Kasumi-1 (cell line): ENCODE data around the gene PPIP5K2.
"Not testable (repeated sequence)": the region's sequence is repeated elsewhere in the genome, so short reads cannot be mapped to it uniquely, and the experiment has no call there.

Experiments used
- DNase-seq, 2 experiments: peaks; one replicate each; lab custom pipeline; 2025; lab: John Stamatoyannopoulos, UW

PPIP5K2 gene

GRCh38 chr5:103122242-103122641 lies 2.1 kb downstream of the PPIP5K2 start:
- no peak for DNase-seq

- DNase-seq: no peak
These were observed 6.5 kb downstream of the PPIP5K2 start for GRCh38 chr5:103126557-103126956.

DNA sequence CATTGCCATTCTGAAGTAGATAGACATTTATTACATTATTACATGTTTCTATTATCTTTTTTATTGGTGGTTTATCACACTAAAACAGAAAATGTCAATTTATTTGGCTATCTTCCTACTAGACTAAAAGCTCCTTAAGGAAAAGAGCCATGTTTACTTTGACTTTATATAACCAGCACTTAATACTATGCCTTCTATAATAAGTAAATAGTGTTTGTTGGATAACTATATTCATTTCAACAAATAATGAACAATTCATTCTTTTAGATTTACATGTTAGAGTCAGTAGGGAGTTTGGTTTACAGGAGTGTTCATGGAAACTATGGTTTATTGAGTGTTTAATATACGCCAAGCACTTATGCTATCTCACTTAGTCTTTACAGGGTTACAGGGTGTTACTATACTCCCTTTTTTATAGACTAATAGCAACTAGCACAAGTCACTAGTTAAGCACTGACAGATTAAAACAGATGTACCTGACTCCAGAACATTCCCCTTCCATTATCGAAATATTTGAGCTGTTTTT lies 7.3 kb downstream of the PPIP5K2 start:
- no peak for DNase-seq

DNA sequence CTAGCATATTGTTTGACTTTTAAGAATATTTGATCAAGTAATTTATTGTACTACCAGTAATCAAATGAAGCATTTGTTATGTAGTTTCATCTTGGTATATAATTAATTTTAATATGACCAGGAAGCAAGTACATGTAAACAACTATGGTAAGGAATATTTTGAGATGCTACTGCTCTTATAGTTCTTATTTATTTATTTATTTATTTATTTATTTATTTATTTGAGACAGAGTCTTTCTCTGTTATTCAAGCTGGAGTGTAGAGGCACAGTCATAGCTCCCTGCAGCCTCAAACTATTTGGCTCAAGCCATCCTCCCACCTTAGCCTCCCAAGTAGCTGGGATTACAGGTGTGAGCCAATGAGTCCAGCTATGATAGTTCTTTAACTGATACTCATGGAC lies 8.1 kb downstream of the PPIP5K2 start:
- DNase-seq: no peak

GRCh38 chr5:103132684-103133083 lies 12.6 kb downstream of the PPIP5K2 start:
- no peak for DNase-seq

DNA sequence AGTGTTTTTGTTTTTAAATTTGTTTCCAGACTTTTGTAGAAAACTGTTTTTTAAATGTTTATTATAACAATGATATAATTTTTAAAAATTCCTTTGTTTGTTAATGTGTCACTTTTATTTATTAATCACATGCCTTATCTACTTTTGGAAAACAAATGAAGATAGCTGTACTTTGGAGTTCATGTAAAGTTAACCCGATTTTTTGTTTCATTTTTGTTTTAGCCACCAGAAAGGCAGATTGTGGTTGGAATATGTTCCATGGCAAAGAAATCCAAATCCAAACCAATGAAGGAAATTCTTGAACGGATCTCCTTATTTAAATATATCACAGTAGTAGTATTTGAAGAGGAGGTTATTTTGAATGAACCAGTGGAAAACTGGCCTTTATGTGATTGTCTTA lies 13.1 kb downstream of the PPIP5K2 start:
- DNase-seq: no peak

DNA sequence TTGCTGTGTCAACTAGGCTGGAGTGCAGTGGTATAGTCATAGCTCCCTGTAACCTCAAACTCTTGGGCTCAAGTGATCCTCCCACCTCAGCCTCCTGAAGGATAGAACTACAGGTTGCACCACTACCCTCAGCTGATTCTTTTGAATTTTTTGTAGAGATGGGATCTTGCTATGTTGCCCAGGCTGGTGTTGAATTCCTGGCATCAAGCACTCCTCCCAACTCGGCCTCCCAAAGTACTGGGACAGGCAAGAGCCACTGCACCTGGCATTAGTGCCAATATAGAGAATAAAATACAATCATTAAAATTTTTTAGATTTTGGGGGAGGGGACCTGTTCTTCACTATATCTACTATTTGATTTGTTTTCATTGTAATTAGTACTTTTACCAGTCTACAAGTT lies 15.4 kb downstream of the PPIP5K2 start:
- DNase-seq: no peak

- no peak for DNase-seq
These were observed 18.1 kb downstream of the PPIP5K2 start for GRCh38 chr5:103138202-103138690.

GRCh38 chr5:103139264-103139865 lies 19.3 kb downstream of the PPIP5K2 start:
- DNase-seq: peak; percentile 81 to 87

DNA sequence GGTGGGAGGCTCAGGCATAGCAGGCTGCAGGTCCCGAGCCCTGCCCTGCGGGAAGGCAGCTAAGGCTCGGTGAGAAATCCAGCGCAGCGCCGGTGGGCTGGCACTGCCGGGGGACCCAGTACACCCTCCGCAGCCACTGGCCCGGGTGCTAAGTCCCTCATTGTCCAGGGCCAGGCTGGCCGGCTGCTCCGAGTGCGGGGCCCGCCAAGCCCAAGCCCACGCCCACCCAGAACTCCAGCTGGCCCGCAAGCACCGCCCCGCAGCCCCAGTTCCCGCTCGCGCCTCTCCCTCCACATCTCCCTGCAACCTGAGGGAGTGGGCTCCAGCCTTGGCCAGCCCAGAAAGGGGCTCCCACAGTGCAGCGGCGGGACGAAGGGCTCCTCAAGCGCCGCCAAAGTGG lies 22.0 kb downstream of the PPIP5K2 start:
- DNase-seq: not testable (repeated sequence)

DNA sequence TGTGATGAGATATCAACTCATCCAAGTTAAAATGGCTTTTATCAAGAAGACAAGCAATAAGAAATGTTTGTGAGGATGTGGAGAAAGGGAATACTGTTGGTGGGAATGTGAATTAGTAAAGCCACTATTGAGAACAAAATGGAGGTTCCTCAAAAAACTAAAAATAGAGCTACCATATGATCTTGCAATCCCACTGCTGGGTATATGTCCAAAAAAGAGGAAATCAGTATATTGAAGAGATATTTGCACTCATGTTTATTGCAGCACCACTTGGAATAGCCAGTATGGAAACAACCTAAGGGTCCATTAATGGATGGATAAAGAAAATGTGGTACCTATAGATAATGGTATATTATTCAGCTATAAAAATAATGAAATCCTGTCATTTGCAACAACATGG lies 25.1 kb downstream of the PPIP5K2 start:
- DNase-seq: peak; percentile 7 to 12

GRCh38 chr5:103148213-103148612 lies 28.1 kb downstream of the PPIP5K2 start:
- DNase-seq: no peak

GRCh38 chr5:103151156-103151555 lies 31.1 kb downstream of the PPIP5K2 start:
- DNase-seq: no peak

- DNase-seq: peak; percentile 27 to 56
These were observed 46.6 kb downstream of the PPIP5K2 start for GRCh38 chr5:103166706-103167105.

- DNase-seq: no peak
These were observed 54.0 kb downstream of the PPIP5K2 start for GRCh38 chr5:103174147-103174546.

- DNase-seq: no peak
These were observed 57.4 kb downstream of the PPIP5K2 start for GRCh38 chr5:103177543-103177942.

- peak; percentile 22 to 35 for DNase-seq
These were observed 58.1 kb downstream of the PPIP5K2 start for GRCh38 chr5:103178167-103178566.

GRCh38 chr5:103186152-103186551 lies 66.1 kb downstream of the PPIP5K2 start:
- DNase-seq: no peak

- DNase-seq: no peak
These were observed 68.3 kb downstream of the PPIP5K2 start for GRCh38 chr5:103188436-103188835.

- DNase-seq: no peak
These were observed 83.1 kb downstream of the PPIP5K2 start for GRCh38 chr5:103203226-103203625.

DNA sequence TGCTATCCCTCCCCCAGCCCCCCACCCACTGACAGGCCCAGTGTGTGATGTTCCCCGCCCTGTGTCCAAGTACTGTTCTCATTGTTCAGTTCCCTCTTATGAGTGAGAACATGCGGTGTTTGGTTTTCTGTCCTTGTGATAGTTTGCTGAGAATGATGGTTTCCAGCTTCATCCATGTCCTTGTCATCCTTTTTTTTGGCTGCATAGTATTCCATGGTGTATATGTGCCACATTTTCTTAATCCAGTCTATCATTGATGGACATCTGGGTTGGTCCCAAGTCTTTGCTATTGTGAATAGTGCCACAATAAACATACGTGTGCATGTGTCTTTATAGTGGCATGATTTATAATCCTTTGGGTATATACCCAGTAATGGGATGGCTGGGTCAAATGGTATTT lies 84.9 kb downstream of the PPIP5K2 start:
- DNase-seq: not testable (repeated sequence)

GRCh38 chr5:103205991-103206700 lies 86.0 kb downstream of the PPIP5K2 start:
- no peak for DNase-seq

DNA sequence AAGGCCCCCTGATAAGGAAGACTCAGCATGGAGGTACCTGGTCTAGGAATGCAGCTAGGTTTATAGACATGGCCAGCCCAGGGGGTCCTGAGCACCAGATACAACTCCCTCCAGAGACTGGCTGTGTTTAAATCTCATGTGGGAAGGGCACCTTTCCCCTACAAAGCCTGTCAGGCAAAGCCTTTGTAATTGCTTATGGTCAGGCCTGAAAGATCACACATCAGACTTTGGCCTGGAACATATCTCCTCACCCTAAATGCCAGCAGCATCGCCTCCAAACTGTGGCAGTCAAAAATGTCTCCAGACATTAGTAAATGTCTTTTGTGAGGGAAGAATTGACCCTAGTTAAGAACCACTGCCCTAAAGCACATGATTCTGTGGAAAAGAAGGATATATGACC lies 86.9 kb downstream of the PPIP5K2 start:
- DNase-seq: no peak
